Measurements from ENCODE around the gene KDM6B. TPM values are rescaled to one million over a fixed set of nuclear protein-coding genes. Genes with fewer than 3 reads are reported as not detected.
"Not testable (repeated sequence)": the region's sequence is repeated elsewhere in the genome, so short reads cannot be mapped to it uniquely, and the experiment has no call there.

Gene KDM6B
- total RNA-seq = 16.4 TPM

GRCh38 chr17:7833795-7834541 is at the start of gene KDM6B:
KDM6B (plus strand) TSS chr17:7834217; CDS start chr17:7845555, 11,338 bp downstream.
- DNase-seq = peak; percentile 87

GRCh38 chr17:7786866-7787265 is 47.2 kb upstream of the KDM6B start:
- DNase-seq = no peak

- no peak for DNase-seq
Observed at GRCh38 chr17:7789131-7789530, 44.9 kb upstream of the KDM6B start.

- no peak for DNase-seq
Observed at GRCh38 chr17:7790150-7790549, 43.9 kb upstream of the KDM6B start.

- no peak for DNase-seq
Observed at GRCh38 chr17:7792611-7793010, 41.4 kb upstream of the KDM6B start.

- DNase-seq = no peak
Observed at GRCh38 chr17:7794075-7794663, 39.8 kb upstream of the KDM6B start.

- no peak for DNase-seq
Observed at GRCh38 chr17:7797976-7798375, 36.0 kb upstream of the KDM6B start.

GRCh38 chr17:7798839-7799238 is 35.2 kb upstream of the KDM6B start:
- DNase-seq = no peak

GRCh38 chr17:7803981-7804380 is 30.0 kb upstream of the KDM6B start:
- DNase-seq = no peak

- DNase-seq = no peak
Observed at GRCh38 chr17:7806587-7806986, 27.4 kb upstream of the KDM6B start.

- no peak for DNase-seq
Observed at GRCh38 chr17:7807206-7807605, 26.8 kb upstream of the KDM6B start.

GRCh38 chr17:7809086-7809790 is 24.8 kb upstream of the KDM6B start:
- no peak for DNase-seq

- not testable (repeated sequence) for DNase-seq
Observed at GRCh38 chr17:7809791-7810343, 24.1 kb upstream of the KDM6B start.

- no peak for DNase-seq
Observed at GRCh38 chr17:7811251-7811650, 22.8 kb upstream of the KDM6B start.

- no peak for DNase-seq
Observed at GRCh38 chr17:7814969-7815368, 19.0 kb upstream of the KDM6B start.

- DNase-seq = no peak
Observed at GRCh38 chr17:7816926-7817642, 16.9 kb upstream of the KDM6B start.

GRCh38 chr17:7817643-7817964 is 16.4 kb upstream of the KDM6B start:
- DNase-seq = no peak

GRCh38 chr17:7818026-7818425 is 16.0 kb upstream of the KDM6B start:
- no peak for DNase-seq

- DNase-seq = no peak
Observed at GRCh38 chr17:7818746-7819645, 15.0 kb upstream of the KDM6B start.

GRCh38 chr17:7820231-7820630 is 13.8 kb upstream of the KDM6B start:
- no peak for DNase-seq

GRCh38 chr17:7822126-7822525 is 11.9 kb upstream of the KDM6B start:
- no peak for DNase-seq

- no peak for DNase-seq
Observed at GRCh38 chr17:7823581-7824001, 10.4 kb upstream of the KDM6B start.
